ENCODE measurements around the gene NCL. TPM values are rescaled to one million over a fixed set of nuclear protein-coding genes. Genes with fewer than 3 reads are reported as not detected.

Gene NCL
- total RNA-seq, 1 donor: 92.6 TPM

DNA sequence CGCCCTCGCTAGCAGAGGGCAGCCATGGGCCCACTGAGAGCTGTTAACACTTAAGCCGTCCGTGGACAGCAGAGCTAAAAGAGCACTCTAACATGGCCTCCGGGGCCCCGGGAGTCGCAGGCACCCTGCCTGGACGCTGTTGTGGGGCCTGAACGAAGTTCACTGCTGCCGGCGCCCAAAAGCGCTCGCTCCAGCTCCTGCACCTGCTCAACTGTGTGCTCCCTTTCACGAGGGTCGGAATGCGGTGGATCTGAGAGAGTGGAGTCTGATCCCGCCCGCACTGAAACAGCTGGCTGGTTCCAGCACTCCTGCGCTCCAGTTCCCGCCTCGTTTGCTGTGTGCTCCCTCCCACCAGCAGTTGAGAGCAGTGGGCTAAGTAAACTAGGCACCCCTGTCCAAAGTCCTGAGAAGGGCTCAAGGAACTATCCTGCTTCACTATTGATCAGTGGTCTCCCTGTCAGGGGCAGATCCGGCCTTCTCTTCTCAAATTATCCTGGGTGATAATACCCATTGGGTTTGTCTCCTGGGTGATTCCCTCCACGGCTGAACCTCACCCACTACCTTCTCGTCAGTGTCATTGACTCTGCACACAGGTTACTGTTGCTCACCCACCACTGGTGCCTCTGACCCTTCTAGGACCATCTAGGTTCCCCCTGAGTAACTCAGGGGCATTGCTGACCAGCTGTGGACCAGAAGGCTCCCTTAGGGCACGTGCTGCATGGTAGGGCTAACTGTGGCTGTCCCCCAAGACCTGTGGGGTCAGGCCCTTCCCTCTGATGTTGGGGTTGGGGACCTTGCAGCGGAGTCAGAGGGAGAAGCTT lies 45.3 kb downstream of the NCL start:
- TF ChIP-seq, protein P1, sequence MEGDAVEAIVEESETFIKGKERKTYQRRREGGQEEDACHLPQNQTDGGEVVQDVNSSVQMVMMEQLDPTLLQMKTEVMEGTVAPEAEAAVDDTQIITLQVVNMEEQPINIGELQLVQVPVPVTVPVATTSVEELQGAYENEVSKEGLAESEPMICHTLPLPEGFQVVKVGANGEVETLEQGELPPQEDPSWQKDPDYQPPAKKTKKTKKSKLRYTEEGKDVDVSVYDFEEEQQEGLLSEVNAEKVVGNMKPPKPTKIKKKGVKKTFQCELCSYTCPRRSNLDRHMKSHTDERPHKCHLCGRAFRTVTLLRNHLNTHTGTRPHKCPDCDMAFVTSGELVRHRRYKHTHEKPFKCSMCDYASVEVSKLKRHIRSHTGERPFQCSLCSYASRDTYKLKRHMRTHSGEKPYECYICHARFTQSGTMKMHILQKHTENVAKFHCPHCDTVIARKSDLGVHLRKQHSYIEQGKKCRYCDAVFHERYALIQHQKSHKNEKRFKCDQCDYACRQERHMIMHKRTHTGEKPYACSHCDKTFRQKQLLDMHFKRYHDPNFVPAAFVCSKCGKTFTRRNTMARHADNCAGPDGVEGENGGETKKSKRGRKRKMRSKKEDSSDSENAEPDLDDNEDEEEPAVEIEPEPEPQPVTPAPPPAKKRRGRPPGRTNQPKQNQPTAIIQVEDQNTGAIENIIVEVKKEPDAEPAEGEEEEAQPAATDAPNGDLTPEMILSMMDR (IDR thresholded peaks at IDR 0.05; ENCODE audit: extremely low read depth, low read depth, low read length): no peak
- H3K36me3 ChIP-seq (ENCODE audit: insufficient read depth, low read length): no peaks in the 10 kb centered on the region
- H3K79me2 ChIP-seq (ENCODE audit: insufficient read depth, low read length): no peaks in the 10 kb centered on the region
- no peaks in the 10 kb centered on the region for H3K4me1 ChIP-seq (ENCODE audit: insufficient read depth, low read length)
- no peak overlapping the region for H3K27ac ChIP-seq (ENCODE audit: low read depth, low read length)
- DNase-seq (ENCODE audit: insufficient read length, low spot score, missing footprints): peak; percentile 39
- H2AFZ ChIP-seq (ENCODE audit: low read length): no peak overlapping the region
- H3K27me3 ChIP-seq (ENCODE audit: insufficient read depth, low read length): peaks cover 3% of the 10 kb centered on the region
- H3K9me3 ChIP-seq (ENCODE audit: low read depth, low read length): no peaks in the 10 kb centered on the region
- no peak overlapping the region for H3K4me2 ChIP-seq (ENCODE audit: insufficient read depth, low read length)
- H4K20me1 ChIP-seq (ENCODE audit: insufficient read depth, low read length): no peaks in the 10 kb centered on the region
- no peak overlapping the region for H3K4me3 ChIP-seq (ENCODE audit: insufficient read depth, low read length)

DNA sequence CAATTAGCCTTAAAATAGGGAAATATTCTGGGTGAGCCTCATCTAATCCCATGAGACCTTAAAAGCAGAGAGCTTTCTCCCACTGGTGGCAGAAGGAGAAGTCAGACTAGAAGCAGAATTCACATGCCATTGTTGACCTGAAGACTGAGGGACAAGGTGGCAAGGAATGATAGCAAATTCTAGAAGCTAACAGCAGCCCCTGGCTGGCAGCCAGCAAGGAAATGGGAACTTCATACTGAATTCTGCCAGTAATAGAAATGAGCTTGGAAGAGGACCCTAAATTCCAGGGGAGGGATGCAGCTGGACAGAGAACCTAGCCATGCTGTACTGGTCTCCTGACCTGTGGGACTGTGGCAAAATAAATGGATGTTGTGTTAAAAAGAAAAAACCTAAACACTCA lies 49.3 kb downstream of the NCL start:
- Histone ChIP-seq H3K27me3 (ENCODE audit: insufficient read depth, low read length) (peaks cover 2% of the 10 kb centered on the region), H3K79me2 (ENCODE audit: insufficient read depth, low read length) (no peaks in the 10 kb centered on the region), H3K27ac (ENCODE audit: low read depth, low read length) (no peak overlapping the region), H4K20me1 (ENCODE audit: insufficient read depth, low read length) (no peaks in the 10 kb centered on the region), H2AFZ (ENCODE audit: low read length) (no peak overlapping the region), H3K4me2 (ENCODE audit: insufficient read depth, low read length) (no peak overlapping the region), H3K4me1 (ENCODE audit: insufficient read depth, low read length) (peaks cover 10% of the 10 kb centered on the region), H3K4me3 (ENCODE audit: insufficient read depth, low read length) (no peak overlapping the region), H3K9me3 (ENCODE audit: low read depth, low read length) (peaks cover 5% of the 10 kb centered on the region), H3K36me3 (ENCODE audit: insufficient read depth, low read length) (no peaks in the 10 kb centered on the region)
- TF ChIP-seq, protein P1 (IDR thresholded peaks at IDR 0.05; ENCODE audit: extremely low read depth, low read depth, low read length): no peak
- no peak for DNase-seq (ENCODE audit: insufficient read length, low spot score, missing footprints)

GRCh38 chr2:231413921-231414476 lies 50.3 kb downstream of the NCL start:
- H3K27ac ChIP-seq (ENCODE audit: low read depth, low read length): no peak overlapping the region
- H3K4me2 ChIP-seq (ENCODE audit: insufficient read depth, low read length): no peak overlapping the region
- H2AFZ ChIP-seq (ENCODE audit: low read length): no peak overlapping the region
- DNase-seq (ENCODE audit: insufficient read length, low spot score, missing footprints): peak; percentile 10
- no peaks in the 10 kb centered on the region for H4K20me1 ChIP-seq (ENCODE audit: insufficient read depth, low read length)
- no peaks in the 10 kb centered on the region for H3K79me2 ChIP-seq (ENCODE audit: insufficient read depth, low read length)
- no peaks in the 10 kb centered on the region for H3K36me3 ChIP-seq (ENCODE audit: insufficient read depth, low read length)
- H3K9me3 ChIP-seq (ENCODE audit: low read depth, low read length): peaks cover 5% of the 10 kb centered on the region
- no peak overlapping the region for H3K4me3 ChIP-seq (ENCODE audit: insufficient read depth, low read length)
- TF ChIP-seq, protein P1 (IDR thresholded peaks at IDR 0.05; ENCODE audit: extremely low read depth, low read depth, low read length): no peak
- peaks cover 2% of the 10 kb centered on the region for H3K27me3 ChIP-seq (ENCODE audit: insufficient read depth, low read length)
- H3K4me1 ChIP-seq (ENCODE audit: insufficient read depth, low read length): peaks cover 10% of the 10 kb centered on the region

GRCh38 chr2:231413456-231413855 lies 50.8 kb downstream of the NCL start:
- Histone ChIP-seq H3K4me3 (ENCODE audit: insufficient read depth, low read length) (no peak overlapping the region), H2AFZ (ENCODE audit: low read length) (no peak overlapping the region), H3K4me1 (ENCODE audit: insufficient read depth, low read length) (peaks cover 10% of the 10 kb centered on the region), H4K20me1 (ENCODE audit: insufficient read depth, low read length) (no peaks in the 10 kb centered on the region), H3K9me3 (ENCODE audit: low read depth, low read length) (peaks cover 5% of the 10 kb centered on the region), H3K27me3 (ENCODE audit: insufficient read depth, low read length) (peaks cover 2% of the 10 kb centered on the region), H3K4me2 (ENCODE audit: insufficient read depth, low read length) (no peak overlapping the region), H3K36me3 (ENCODE audit: insufficient read depth, low read length) (no peaks in the 10 kb centered on the region), H3K27ac (ENCODE audit: low read depth, low read length) (no peak overlapping the region), H3K79me2 (ENCODE audit: insufficient read depth, low read length) (no peaks in the 10 kb centered on the region)
- peak; percentile 8 for DNase-seq (ENCODE audit: insufficient read length, low spot score, missing footprints)
- TF ChIP-seq, protein P1 (IDR thresholded peaks at IDR 0.05; ENCODE audit: extremely low read depth, low read depth, low read length): no peak
